EL (cell line): ENCODE measurements around the gene MRGPRD.

Experiments used
- DNase-seq: peaks from one replicate; pipeline ENCODE4 v3.0.0-alpha.2; 2016

The MRGPRD gene

DNA sequence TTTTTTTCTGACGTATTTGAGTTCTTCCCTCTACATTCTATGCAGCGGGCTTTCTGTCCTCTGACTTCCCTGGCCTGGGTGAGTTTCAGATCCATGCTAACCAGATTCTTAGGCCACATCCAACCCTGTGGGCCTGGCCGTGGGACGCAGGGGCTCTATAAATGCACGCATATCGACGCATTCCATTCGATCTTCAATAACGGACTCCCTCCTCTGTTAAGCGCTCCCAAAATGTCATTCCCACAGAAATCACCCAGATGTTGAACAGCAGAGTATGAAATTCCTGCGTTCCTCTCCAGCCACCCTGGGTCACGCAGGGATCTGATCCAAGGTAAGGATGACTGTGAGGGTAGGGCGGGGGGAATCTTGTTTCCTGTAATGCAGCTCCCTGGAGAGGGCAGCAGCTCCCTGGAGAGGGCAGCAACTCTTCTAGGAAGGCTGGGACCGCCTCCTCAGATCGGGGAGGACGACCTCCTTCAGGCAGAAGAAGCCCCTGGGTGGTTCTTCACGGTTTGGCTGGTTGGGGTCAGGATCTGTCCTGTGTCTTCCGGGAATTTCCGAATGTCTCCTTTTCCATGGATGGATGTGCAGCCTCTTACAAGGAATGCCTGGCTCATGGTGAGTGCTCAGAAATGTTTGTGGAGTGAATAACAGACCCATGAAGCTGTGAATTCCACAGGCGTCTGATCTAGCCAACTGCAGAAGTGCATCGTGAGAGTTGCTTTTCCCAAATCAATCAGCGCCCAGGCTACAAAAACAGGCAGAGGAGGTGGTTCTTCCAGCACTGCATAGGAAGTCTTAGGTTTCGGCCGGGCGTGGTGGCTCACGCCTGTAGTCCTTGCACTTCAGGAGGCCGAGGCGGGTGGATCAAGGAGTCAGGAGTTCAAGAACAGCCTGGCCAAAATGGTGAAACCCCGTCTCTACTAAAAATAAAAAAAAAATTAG lies 12.2 kb downstream of the MRGPRD start:
- no peak for DNase-seq

GRCh38 chr11:68966894-68967780 lies 13.6 kb downstream of the MRGPRD start:
- no peak for DNase-seq

GRCh38 chr11:68965901-68966853 lies 14.6 kb downstream of the MRGPRD start:
- no peak for DNase-seq

GRCh38 chr11:68963779-68964178 lies 17.0 kb downstream of the MRGPRD start:
- DNase-seq = no peak

- no peak for DNase-seq
Measured at GRCh38 chr11:68962527-68963250, 18.1 kb downstream of the MRGPRD start.

- DNase-seq = no peak
Measured at GRCh38 chr11:68961245-68961644, 19.5 kb downstream of the MRGPRD start.

DNA sequence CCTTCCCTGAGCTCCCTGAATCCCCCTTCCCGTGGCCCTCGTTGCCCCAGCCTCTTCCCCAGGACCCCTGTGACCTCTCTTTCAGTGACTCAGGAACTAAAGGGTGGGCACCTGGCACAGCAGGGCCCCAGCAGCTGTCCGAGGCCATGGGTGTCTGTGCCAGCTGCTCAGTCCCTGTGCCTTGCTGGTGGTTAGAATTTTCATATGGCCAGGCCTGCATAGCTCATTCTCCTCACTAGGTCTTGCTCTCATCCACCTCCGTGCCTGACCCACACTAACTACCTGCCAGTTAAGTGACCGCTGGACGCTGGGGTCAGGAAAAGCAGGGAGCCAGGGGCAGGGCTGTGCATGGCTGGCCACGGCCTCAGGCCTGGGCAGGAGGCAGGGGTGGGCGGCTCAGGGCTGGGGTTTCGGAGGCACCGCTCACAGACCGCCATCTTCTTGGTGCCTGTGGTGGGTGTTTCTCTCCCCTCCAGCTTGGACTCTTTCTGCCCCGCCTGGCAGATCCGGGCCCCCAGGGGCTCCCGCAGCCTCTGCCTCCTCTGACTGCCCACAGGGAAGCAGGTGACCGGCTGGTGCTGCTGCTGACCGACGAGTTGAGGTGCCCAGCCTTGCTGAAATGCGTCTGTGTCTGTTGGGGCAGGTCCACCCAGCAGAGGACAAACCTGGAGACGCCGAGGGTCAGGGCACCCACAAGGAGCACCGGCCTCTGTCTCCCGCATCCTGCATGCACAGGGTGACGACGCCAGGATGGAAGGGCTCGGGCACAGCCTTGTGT lies 20.3 kb downstream of the MRGPRD start:
- no peak for DNase-seq

DNA sequence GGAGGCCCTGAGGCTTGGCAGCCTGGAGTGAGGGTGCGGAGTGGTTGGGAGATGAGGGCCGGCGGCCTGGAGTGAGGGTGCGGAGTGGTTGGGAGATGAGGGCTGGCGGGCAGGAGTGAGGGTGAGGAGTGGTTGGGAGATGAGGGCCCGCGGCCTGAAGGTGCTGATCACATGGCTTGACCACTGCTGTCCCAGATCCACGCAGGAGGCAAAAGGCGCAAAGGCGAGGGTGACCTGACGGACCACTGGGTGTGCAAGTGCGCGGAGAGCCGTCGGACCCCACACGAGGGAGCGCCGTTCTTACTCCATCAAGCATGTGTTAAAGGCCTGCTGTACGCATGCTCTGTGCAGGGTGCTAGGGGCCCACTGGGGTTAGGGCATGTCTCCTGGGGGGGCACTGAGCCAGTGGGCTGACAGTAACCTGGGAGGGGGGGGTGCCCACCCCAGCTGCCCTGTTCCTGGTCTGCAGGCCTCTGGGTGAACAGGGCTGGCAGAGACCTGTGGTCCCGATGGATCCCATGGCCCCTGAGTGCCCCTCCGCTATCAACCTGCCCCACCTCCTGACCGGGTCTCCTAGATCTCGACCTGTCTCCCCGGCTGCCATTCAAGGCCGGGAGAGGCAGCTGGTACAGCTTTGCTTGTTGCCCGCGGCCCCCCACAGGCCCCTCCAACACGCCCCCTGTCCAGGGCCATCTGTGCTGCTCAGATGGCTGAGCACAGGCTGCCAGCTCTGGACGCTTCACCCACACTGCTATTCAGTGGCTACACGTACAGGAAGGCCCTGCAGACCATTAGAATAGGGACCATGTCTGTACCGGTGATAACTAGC lies 21.1 kb downstream of the MRGPRD start:
- DNase-seq = no peak

DNA sequence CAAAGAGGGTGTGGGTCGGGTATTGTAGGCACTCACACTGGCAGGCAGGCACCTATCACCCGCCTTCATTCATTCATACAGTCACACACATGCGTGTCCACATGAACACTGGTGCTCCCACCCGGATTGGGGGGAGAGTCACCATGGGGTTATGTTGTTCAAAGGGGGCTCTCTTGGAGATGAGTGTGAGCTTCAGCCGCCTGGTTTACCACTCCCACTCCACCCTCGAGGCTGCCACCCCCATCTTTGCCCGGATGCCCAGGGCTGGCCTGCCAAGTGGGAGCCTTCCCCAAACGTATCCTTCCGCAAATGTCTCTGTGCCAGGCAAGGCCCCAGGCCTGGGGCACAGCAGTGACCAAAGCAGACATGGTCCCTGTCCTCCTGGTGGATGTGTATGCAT lies 22.6 kb downstream of the MRGPRD start:
- DNase-seq = no peak

- DNase-seq = no peak
Measured at GRCh38 chr11:68956547-68957254, 24.1 kb downstream of the MRGPRD start.

DNA sequence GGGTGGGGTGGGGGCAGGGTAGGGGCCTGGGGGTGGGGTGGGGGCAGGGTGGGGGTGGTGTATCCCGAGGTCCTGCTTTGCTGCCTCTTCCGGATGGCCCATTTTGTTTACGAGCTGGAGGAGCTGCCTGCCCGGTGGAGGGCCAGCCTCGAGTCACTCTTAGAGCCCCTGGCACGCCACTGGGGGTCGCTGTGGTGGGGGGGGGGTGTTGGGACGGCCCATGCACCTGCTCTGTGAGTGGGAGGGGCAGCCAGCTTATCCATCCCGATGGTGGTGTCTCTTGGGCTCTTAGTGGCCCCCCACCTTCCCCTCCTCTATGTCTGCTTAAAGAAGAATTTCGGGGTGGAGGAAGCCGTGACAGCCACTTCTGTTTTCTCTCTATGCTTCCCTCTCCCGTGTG lies 24.6 kb downstream of the MRGPRD start:
- DNase-seq = no peak

GRCh38 chr11:68955607-68955958 lies 25.2 kb downstream of the MRGPRD start:
- DNase-seq = no peak

DNA sequence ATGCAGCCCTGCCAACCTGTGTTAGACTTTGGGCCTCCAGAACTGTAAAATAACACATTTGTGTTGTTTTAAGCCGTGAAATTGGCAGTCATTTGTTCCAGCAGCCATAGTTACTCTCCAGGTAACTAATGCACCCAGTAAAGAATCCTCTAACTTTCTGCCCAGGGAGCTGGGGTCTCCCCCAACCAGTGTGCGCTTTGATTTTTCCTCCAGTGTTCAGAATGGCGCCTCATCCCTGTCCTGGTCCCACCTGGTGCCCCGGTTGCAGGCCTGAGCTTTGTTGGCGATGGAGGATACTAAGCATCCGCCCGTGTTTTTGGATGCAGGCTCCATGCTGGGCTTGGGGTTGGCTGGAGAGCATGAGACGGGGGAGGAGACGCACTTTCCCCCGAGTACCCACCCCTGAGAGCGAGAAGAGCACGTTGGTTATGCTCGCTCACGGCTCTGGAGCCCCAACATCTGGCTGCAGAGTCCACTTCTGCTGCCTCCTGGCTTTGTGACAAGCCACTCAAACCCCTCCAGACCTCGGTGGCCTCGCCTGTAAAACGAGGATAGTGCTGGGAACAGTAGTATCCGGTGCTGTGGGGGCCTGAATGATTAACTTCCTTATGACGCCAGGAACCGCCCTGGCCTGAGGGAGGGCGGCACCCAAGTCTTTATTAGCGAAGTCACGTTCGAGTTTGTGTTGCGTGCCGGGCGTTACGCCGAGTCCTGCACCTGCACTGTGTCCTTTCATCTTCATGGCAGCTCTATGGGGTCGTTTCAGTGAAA lies 25.8 kb downstream of the MRGPRD start:
- peak; percentile 65 for DNase-seq

GRCh38 chr11:68950762-68951161 lies 30.0 kb downstream of the MRGPRD start:
- DNase-seq = no peak

- peak; percentile 27 for DNase-seq
Measured at GRCh38 chr11:68950270-68950669, 30.5 kb downstream of the MRGPRD start.

- DNase-seq = no peak
Measured at GRCh38 chr11:68948935-68949334, 31.9 kb downstream of the MRGPRD start.

- DNase-seq = no peak
Measured at GRCh38 chr11:68948496-68948895, 32.3 kb downstream of the MRGPRD start.

DNA sequence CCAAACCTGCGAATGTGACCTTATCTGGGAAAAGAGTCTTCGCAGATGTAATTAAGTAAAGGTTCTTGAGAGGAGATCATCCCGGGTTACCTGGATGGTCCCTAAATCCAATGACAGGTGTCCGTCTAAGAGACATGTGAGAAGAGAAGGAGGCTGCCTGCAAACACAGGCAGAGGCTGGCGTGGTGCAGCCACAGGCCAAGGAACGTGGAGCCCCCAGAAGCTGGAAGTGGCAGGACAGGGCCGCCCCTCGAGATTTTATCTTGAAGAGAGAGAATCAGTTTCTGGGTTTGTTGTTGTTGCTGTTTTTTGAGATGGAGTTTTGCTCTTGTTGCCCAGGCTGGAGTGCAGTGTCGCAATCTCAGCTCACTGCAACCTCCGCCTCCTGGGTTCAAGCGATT lies 33.6 kb downstream of the MRGPRD start:
- no peak for DNase-seq
